HG02852 (cell line): ENCODE results near the gene ELOA2.
"Not testable (repeated sequence)": the region's sequence is repeated elsewhere in the genome, so short reads cannot be mapped to it uniquely, and the experiment has no call there.

Experiments used
- ATAC-seq: cut with Tn5 transposase; IDR thresholded peaks from one replicate; pipeline ENCODE4 v1.9.1; 2021; ENCODE audit warnings: mild to moderate bottlenecking, moderate library complexity; ENCODE audit not compliant: unreplicated experiment

Gene ELOA2

DNA sequence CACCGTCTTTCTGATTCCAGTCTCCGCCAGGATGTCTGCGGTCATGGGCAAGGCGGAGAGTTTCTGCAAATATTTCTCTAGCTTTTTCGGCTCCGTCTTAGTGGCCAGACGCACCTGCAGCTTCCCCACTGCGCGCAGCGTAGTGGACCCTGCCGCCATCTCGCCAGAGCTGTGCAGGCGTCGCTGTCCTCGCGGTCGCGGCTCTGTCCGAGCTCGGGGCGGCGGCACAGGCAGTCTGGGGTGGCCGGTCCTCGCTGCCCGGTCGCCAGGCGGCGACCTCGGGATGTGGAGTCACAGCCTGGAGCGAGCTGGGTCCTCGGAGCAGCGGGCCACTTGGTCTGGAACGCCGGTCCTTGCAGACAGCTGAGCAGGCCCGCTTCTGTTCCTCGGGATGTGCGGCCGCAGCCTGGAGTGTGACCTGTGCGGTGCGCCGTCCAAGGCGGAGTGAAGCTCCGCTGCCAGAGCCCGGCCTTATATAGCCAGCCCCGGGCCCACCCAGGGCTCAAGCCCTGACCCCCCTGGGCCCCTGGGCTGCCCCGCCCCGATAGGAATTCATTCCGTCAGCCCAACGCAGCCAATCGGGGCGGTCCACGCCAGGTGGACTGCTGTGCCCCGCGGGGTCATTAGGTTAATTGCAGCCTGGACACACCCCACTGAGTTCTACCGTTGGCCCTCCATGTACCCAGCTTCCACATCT is 11.5 kb downstream of the ELOA2 start:
- ATAC-seq: not testable (repeated sequence)

DNA sequence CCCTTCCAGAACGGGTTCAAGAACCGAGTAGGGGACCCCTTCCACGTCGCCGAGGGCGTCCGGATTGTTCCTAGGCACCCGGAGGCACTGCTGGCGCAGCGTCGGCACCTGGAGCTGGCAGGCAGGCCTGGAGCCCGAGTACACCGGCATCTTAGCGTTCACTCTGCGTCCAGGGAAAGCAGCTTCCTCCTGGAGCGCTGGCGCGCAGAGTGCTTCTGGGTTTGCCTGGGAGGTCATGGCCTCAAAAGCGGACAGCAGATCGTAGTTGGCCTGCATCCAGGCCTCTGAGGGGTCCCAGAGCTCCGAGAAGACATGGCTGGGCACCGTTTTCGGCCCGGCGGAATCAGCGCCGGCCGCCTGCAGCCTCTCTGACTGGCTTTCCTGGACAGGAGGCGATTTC is 12.6 kb downstream of the ELOA2 start:
- not testable (repeated sequence) for ATAC-seq

DNA sequence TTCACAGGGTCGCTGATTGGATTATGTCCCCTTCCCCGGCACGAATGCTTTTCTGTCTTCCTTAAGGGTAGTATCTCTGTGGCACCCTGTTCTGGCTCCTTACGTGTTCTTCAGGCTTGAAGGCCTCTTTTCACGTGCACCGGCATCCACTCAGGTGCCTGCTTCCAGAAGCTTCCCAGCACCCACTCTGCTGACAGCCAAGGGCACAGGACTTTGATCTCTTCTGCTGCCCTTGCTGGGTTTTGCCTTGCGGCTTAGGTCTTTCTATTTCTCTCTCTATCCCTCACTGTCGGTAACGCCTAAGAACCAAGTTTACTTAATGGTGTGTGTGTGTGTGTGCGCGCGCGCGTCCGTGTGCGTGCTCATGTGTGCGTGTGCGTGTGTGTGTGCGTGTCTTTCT is 14.7 kb downstream of the ELOA2 start:
- ATAC-seq: not testable (repeated sequence)

DNA sequence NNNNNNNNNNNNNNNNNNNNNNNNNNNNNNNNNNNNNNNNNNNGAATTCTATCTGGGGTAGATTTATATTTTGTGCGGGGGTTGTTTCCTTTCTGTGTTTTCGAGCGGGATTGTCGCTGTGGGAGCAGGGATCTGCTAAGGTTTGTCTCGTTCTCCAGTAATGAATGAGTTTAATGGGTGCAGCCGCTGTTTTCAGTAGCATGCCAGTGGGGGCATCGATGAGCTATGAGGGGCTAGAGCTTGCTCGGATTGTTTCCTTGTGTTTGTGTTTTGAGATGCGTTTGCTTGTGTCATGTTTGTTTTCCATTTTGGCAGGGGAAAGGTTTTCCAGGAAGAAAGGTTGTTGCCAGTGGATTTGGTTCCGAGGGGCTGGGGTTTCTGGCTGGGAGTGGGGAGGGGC is 15.6 kb downstream of the ELOA2 start:
- ATAC-seq: not testable (repeated sequence)
